ENCODE measurements around the gene LCAT. TPM values are rescaled to one million over a fixed set of nuclear protein-coding genes. Genes with fewer than 3 reads are reported as not detected.
A peak's percentile ranks its signal among the peaks of the same experiment; 100 is the strongest.

LCAT gene
- total and polyA plus RNA-seq, 9 of the 15 experiments (the other 6 are each of a cell fraction or from before 2014, with no cell fraction given) = 0.46 to 21.0 (median 5.0) TPM

GRCh38 chr16:67892899-67893742, 50.8 kb downstream of the LCAT start, which contains the start of gene PSKH1 (continued):
- TF ChIP-seq ELF4 (CRISPR knock-in tag; IDR thresholded peaks at IDR 0.05) (no peak), ZNF143 (CRISPR knock-in tag; IDR thresholded peaks at IDR 0.05) (no peak), HDAC3 (IDR thresholded peaks at IDR 0.05; ENCODE audit: borderline replicate concordance, partially characterized antibody) (no peak), ZNF253 (CRISPR knock-in tag; conservative IDR thresholded peaks at IDR 0.05) (no peak), TFAP4 (CRISPR knock-in tag; IDR thresholded peaks at IDR 0.05; ENCODE audit: borderline replicate concordance) (no peak), POLR2A (conservative IDR thresholded peaks at IDR 0.05) (peak; percentile 47), ZBED1 (IDR thresholded peaks at IDR 0.05) (no peak), MCM3 (IDR thresholded peaks at IDR 0.05) (no peak), BCLAF1 (IDR thresholded peaks at IDR 0.05; ENCODE audit: borderline replicate concordance in 1 of 2, control insufficient read depth in 1 of 2, low read depth in 2 of 2, low read length in 1 of 2) (no peak), AFF4 (CRISPR knock-in tag; IDR thresholded peaks at IDR 0.05) (no peak)
